HepG2 (cell line): ENCODE results near the gene ZG16. TPM values are rescaled to one million over a fixed set of nuclear protein-coding genes. Genes with fewer than 3 reads are reported as not detected.

Source experiments
- ATAC-seq: fragments of 200-7000 bp; cut with Tn5 transposase; 3 replicates; pipeline ENCODE4 v1.9.1; 2020; ENCODE audit warnings: mild to moderate bottlenecking, moderate library complexity
- BruUV-seq: library from RNA; stranded (reverse); fragments of 400-500 nt; replicated peaks from 2 replicates; lab custom pipeline; 2021; lab: Mats Ljungman, UMichigan
- CTCF ChIA-PET: fragments of 300-600 bp; formaldehyde crosslinking; extraction: SDS; loops from one replicate; lab custom pipeline; 2021; ENCODE audit warnings: low total read pairs, inconsistent platforms, low intra/inter-chr PET ratio; lab: Yijun Ruan, JAX
- POLR2A ChIA-PET: fragments of 350-600 bp; sonication (Branson Sonifier 250); formaldehyde crosslinking; loops from one replicate; lab custom pipeline; 2020; ENCODE audit warnings: antibody characterized with exemption, inconsistent platforms; lab: Yijun Ruan, JAX
- DNase-seq: peaks from one replicate; pipeline ENCODE4 v3.0.0-alpha.2; 2015; ENCODE audit warnings: low spot score
- FAIRE-seq: peaks from 3 replicates; lab custom pipeline; 2011; peaks lifted over from hg19 to GRCh38; lab: Jason Lieb, UNC
- H2AFZ ChIP-seq: one replicate; pipeline ENCODE4 v1.6.1; 2011; ENCODE audit warnings: low read length, inconsistent platforms
- H3K27ac ChIP-seq: fragments of 300-600 bp; 3 replicates; pipeline ENCODE4 v1.8.0; 2011; ENCODE audit warnings: mixed run types, mild to moderate bottlenecking, mixed read lengths, low read length, inconsistent platforms; ENCODE audit not compliant: insufficient read depth; ENCODE audit errors: extremely low read length
- H3K27me3 ChIP-seq, 2 experiments: fragments of 200-600 bp in 1 of 2; 2 replicates in 1 of 2; 3 replicates in 1 of 2; pipeline versions ENCODE4 v1.6.0 to v1.8.0; 2011; ENCODE audit warnings: low read length in 2 of 2, mild to moderate bottlenecking in 2 of 2, moderate library complexity in 2 of 2, inconsistent platforms in 1 of 2; ENCODE audit not compliant: insufficient read depth in 2 of 2, control insufficient read depth in 1 of 2
- H3K36me3 ChIP-seq, 2 experiments: fragments of 200-600 bp in 1 of 2; replicated peaks in 1 of 2; 2 replicates in 1 of 2; 3 replicates in 1 of 2; pipeline versions ENCODE4 v1.5.1 to v1.8.0; 2011; ENCODE audit warnings: low read length in 2 of 2, inconsistent platforms in 1 of 2; ENCODE audit not compliant: insufficient read depth in 2 of 2, control insufficient read depth in 1 of 2
- H3K4me1 ChIP-seq: 2 replicates; pipeline ENCODE4 v1.5.1; 2012; ENCODE audit warnings: low read length, inconsistent platforms; ENCODE audit not compliant: insufficient read depth
- H3K4me2 ChIP-seq: 2 replicates; pipeline ENCODE4 v1.6.0; 2011; ENCODE audit warnings: low read depth, low read length, inconsistent platforms
- H3K4me3 ChIP-seq, 3 experiments: fragments of 200-600 bp in 1 of 3; sonication (generic), shearing (Covaris generic) in 1 of 3; replicated peaks in 1 of 3; 2 replicates each; pipeline ENCODE4 v1.5.1; 2011 to 2016; ENCODE audit warnings: low read length in 3 of 3, inconsistent platforms in 2 of 3, low read depth in 2 of 3, mild to moderate bottlenecking in 2 of 3, control low read depth in 1 of 3, mixed read lengths in 1 of 3; ENCODE audit not compliant: insufficient read depth in 1 of 3
- H3K79me2 ChIP-seq: one replicate; pipeline ENCODE4 v1.6.1; 2011; ENCODE audit warnings: low read length, inconsistent platforms; ENCODE audit not compliant: insufficient read depth
- H3K9ac ChIP-seq: 2 replicates; pipeline ENCODE4 v1.6.0; 2011; ENCODE audit warnings: mild to moderate bottlenecking, low read depth, low read length, inconsistent platforms; ENCODE audit not compliant: insufficient read depth
- H3K9me3 ChIP-seq: 2 replicates; pipeline ENCODE4 v1.5.1; 2012; ENCODE audit warnings: mild to moderate bottlenecking, low read length
- H4K20me1 ChIP-seq: 2 replicates; pipeline ENCODE4 v1.6.0; 2011; ENCODE audit warnings: inconsistent platforms, mild to moderate bottlenecking, low read length, moderate library complexity; ENCODE audit not compliant: insufficient read depth
- ARID4A ChIP-seq: sonication (generic); formaldehyde crosslinking; IDR thresholded peaks from 2 replicates; pipeline ENCODE4 v1.5.0; 2020; ENCODE audit warnings: mild to moderate bottlenecking, missing genetic modification reagents, borderline replicate concordance
- ASH2L ChIP-seq: fragments of 300-600, 200-600 bp; sonication (generic); IDR thresholded peaks from 2 replicates; pipeline ENCODE4 v1.7.0; 2017; ENCODE audit warnings: low read depth, mild to moderate bottlenecking, moderate library complexity, mixed read lengths, low read length; ENCODE audit not compliant: insufficient read length
- CCDC6 ChIP-seq: sonication (generic); formaldehyde crosslinking; IDR thresholded peaks from 2 replicates; pipeline ENCODE4 v1.8.1; 2022; ENCODE audit warnings: mild to moderate bottlenecking, missing genetic modification reagents, moderate library complexity
- CREB1 ChIP-seq, 2 experiments: fragments of 450-650 bp in 1 of 2; IDR thresholded peaks; 2 replicates each; pipeline ENCODE4 v1.6.1; 2016 to 2017; ENCODE audit warnings: control low read depth in 1 of 2, mild to moderate bottlenecking in 1 of 2, missing compliant biosample characterization in 1 of 2, missing genetic modification characterization in 1 of 2
- NR2F2 ChIP-seq: IDR thresholded peaks from 2 replicates; pipeline ENCODE4 v1.6.1; 2012; ENCODE audit warnings: low read depth, inconsistent platforms, borderline replicate concordance
- PPARG ChIP-seq: conservative IDR thresholded peaks from 2 replicates; pipeline ENCODE4 v1.6.1; 2016; ENCODE audit warnings: missing biosample characterization, missing genetic modification reagents
- SNAPC2 ChIP-seq: sonication (generic); formaldehyde crosslinking; IDR thresholded peaks from 2 replicates; pipeline ENCODE4 v1.8.1; 2022; ENCODE audit warnings: mild to moderate bottlenecking, missing genetic modification reagents
- SRY ChIP-seq: sonication (generic); formaldehyde crosslinking; IDR thresholded peaks from 2 replicates; pipeline ENCODE4 v1.8.0; 2022; ENCODE audit warnings: mild to moderate bottlenecking, missing genetic modification reagents
- ZBTB1 ChIP-seq: sonication (generic); formaldehyde crosslinking; IDR thresholded peaks from 2 replicates; pipeline ENCODE4 v1.4.0; 2020; ENCODE audit warnings: missing genetic modification reagents, borderline replicate concordance
- ZBTB3 ChIP-seq: sonication (generic); formaldehyde crosslinking; IDR thresholded peaks from 2 replicates; pipeline ENCODE4 v1.4.0; 2020; ENCODE audit warnings: low read depth, mild to moderate bottlenecking, moderate library complexity, missing genetic modification reagents, borderline replicate concordance
- ZFY ChIP-seq: sonication (generic); formaldehyde crosslinking; IDR thresholded peaks from 2 replicates; pipeline ENCODE4 v1.4.0; 2020; ENCODE audit warnings: missing genetic modification reagents
- ZMYM3 ChIP-seq: sonication (generic); formaldehyde crosslinking; IDR thresholded peaks from 2 replicates; pipeline ENCODE4 v1.5.1; 2020; ENCODE audit warnings: mild to moderate bottlenecking, missing genetic modification reagents
- ZNF530 ChIP-seq: sonication (generic); formaldehyde crosslinking; IDR thresholded peaks from 2 replicates; pipeline ENCODE4 v1.5.0; 2020; ENCODE audit warnings: low read depth, mild to moderate bottlenecking, missing genetic modification reagents
- ZNF547 ChIP-seq: sonication (generic); formaldehyde crosslinking; IDR thresholded peaks from 2 replicates; pipeline ENCODE4 v1.5.1; 2020; ENCODE audit warnings: mild to moderate bottlenecking, missing genetic modification reagents
- ZNF598 ChIP-seq: sonication (generic); formaldehyde crosslinking; IDR thresholded peaks from 2 replicates; pipeline ENCODE4 v1.5.1; 2020; ENCODE audit warnings: mild to moderate bottlenecking, missing genetic modification reagents, borderline replicate concordance
- ZNF713 ChIP-seq: sonication (generic); formaldehyde crosslinking; IDR thresholded peaks from 2 replicates; pipeline ENCODE4 v1.4.0; 2020; ENCODE audit warnings: mild to moderate bottlenecking, missing genetic modification reagents
- ZNF720 ChIP-seq: sonication (generic); formaldehyde crosslinking; IDR thresholded peaks from 2 replicates; pipeline ENCODE4 v1.4.0; 2020; ENCODE audit warnings: missing genetic modification reagents
- ZNF777 ChIP-seq: sonication (generic); formaldehyde crosslinking; IDR thresholded peaks from 2 replicates; pipeline ENCODE4 v1.4.0; 2020; ENCODE audit warnings: missing genetic modification reagents
- ZNF792 ChIP-seq: IDR thresholded peaks from 2 replicates; pipeline ENCODE4 v1.6.1; 2016
- ZSCAN25 ChIP-seq: sonication (generic); formaldehyde crosslinking; IDR thresholded peaks from 2 replicates; pipeline ENCODE4 v1.8.0; 2022; ENCODE audit warnings: mild to moderate bottlenecking, missing genetic modification reagents
- ZZZ3 ChIP-seq: sonication (generic); formaldehyde crosslinking; IDR thresholded peaks from 2 replicates; pipeline ENCODE4 v1.4.0; 2020; ENCODE audit warnings: missing genetic modification reagents, mild to moderate bottlenecking, borderline replicate concordance
- WGBS: methylation state at CpG from one replicate; pipeline ENCODE4 v1.1.6; 2017; ENCODE audit warnings: low lambda C conversion rate; 5-methylcytosine and 5-hydroxymethylcytosine counted together
- in situ Hi-C: cut with HindIII; loops from 2 replicates; pipeline ENCODE4 v1.10.0; 2017; ENCODE audit warnings: low pct_unique_long_range_greater_than_20kb; ENCODE audit not compliant: extremely low pct_ligation_motif_present
- intact Hi-C: fragments of 100-400 bp; cut with micrococcal nuclease; formaldehyde crosslinking; loops from one replicate; pipeline ENCODE4 v1.10.0; 2022; ENCODE audit not compliant: unreplicated experiment
- polyA plus RNA-seq, 8 experiments: library from polyadenylated mRNA; depleted of rRNA in 3 of 8; stranded (reverse) in 7 of 8; unstranded in 1 of 8; fragments of >200 nt; fragmentation: Illumina TruSeq in 4 of 8; extraction: Trizol in 4 of 8; gene quantifications; 2 replicates each; pipeline versions ENCODE4 v1.2.1 to v1.2.3, GENCODE V29; 2011 to 2016; ENCODE audit warnings: low read depth in 4 of 8, missing spikeins in 1 of 8, mixed read lengths in 1 of 8; ENCODE audit not compliant: insufficient read depth in 1 of 8
- total RNA-seq, 5 experiments: library from RNA; depleted of rRNA; stranded (reverse); fragments of >200 nt; fragmentation: Illumina TruSeq; extraction: Trizol; gene quantifications; 2 replicates each; pipeline ENCODE4 v1.2.3, GENCODE V29; 2016; ENCODE audit warnings: low read depth in 1 of 5

Gene ZG16
- total and polyA plus RNA-seq, 2 of the 13 experiments (the other 11 are each of a cell fraction or from before 2014, with no cell fraction given) = 0.04 to 0.07 TPM

GRCh38 chr16:29737713-29738112, 40.3 kb upstream of the ZG16 start:
- Histone ChIP-seq H3K9me3 (no peaks in the 10 kb centered on the region), H3K27ac (no peak overlapping the region), H3K4me3 (no peak overlapping the region), H3K27me3 (peaks cover 0 to 1% of the 10 kb centered on the region in 2 experiments; a peak in 2 of 5 replicates), H4K20me1 (no peaks in the 10 kb centered on the region), H3K79me2 (no peaks in the 10 kb centered on the region), H3K4me1 (peaks cover 69% of the 10 kb centered on the region), H3K4me2 (peak overlapping the region; percentile 48; the same call in 1 of the 2 replicates), H2AFZ (no peak overlapping the region), H3K36me3 (no peaks in the 10 kb centered on the region), H3K9ac (no peak overlapping the region)
- FAIRE-seq = no peak
- ChIA-PET CTCF (interaction anchor here (1.3 kb wide), 1 partner anchor 79 kb away, joined by 3 read pairs; no protein-coding TSS in a partner anchor), POLR2A (no interaction called here)
- BruUV-seq = no TSS peak
- no peak for DNase-seq
- in situ Hi-C loops (no loop called here), intact Hi-C loops (loop anchor here (5.0 kb wide), 1 partner anchor 55 kb away; the partner anchor contains the start of gene KIF22)
- WGBS = 5% methylated on average over 5 of the region's 5 CpGs
- peak; percentile 66 for ATAC-seq
- TF ChIP-seq NR2F2 (no peak), SNAPC2 (no peak), ZMYM3 (peak; percentile 12; the same call in 1 of the 2 replicates), ZBTB3 (CRISPR knock-in tag) (no peak), ZNF598 (CRISPR knock-in tag) (0 out of 2 replicates have a peak, but pooled peaks have one; percentile 32), CREB1 (IDR thresholded peaks at IDR 0.05) (no peak), CREB1 (CRISPR knock-in tag; IDR thresholded peaks at IDR 0.05) (no peak), ZFY (CRISPR knock-in tag) (0 out of 2 replicates have a peak, but pooled peaks have one; percentile 22), ZSCAN25 (CRISPR knock-in tag) (peak; percentile 82; the same call in 1 of the 2 replicates), CCDC6 (CRISPR knock-in tag) (no peak), ZNF720 (CRISPR knock-in tag) (no peak), SRY (CRISPR knock-in tag) (no peak), ZNF547 (CRISPR knock-in tag) (0 out of 2 replicates have a peak, but pooled peaks have one; percentile 32), ZNF792 (CRISPR knock-in tag) (no peak), ASH2L (no peak), ZNF713 (CRISPR knock-in tag) (no peak), ZNF530 (no peak), ZZZ3 (no peak), ZNF777 (CRISPR knock-in tag) (0 out of 2 replicates have a peak, but pooled peaks have one; percentile 42), PPARG (CRISPR knock-in tag) (no peak), ARID4A (0 out of 2 replicates have a peak, but pooled peaks have one; percentile 18), ZBTB1 (CRISPR knock-in tag) (no peak)
